Caco-2 (cell line): ENCODE measurements around the gene CNN3. TPM values are rescaled to one million over a fixed set of nuclear protein-coding genes. Genes with fewer than 3 reads are reported as not detected.

Experiments used
- BruUV-seq: library from RNA; stranded (reverse); fragments of 400-500 nt; replicated peaks from 2 replicates; lab custom pipeline; 2021; lab: Mats Ljungman, UMichigan
- CTCF ChIA-PET: fragments of 300-600 bp; sonication (Branson Sonifier 250); formaldehyde crosslinking; loops from one replicate; lab custom pipeline; 2022; ENCODE audit warnings: antibody characterized with exemption; lab: Charles Lee
- POLR2A ChIA-PET: fragments of 300-600 bp; sonication (Branson Sonifier 250); formaldehyde crosslinking; loops from one replicate; lab custom pipeline; 2022; ENCODE audit warnings: antibody characterized with exemption; lab: Charles Lee
- DNase-seq, 2 experiments: peaks; one replicate each; pipeline versions ENCODE4 v3.0.0 to v3.0.0-alpha.2; 2020 to 2022
- H3K27me3 ChIP-seq: replicated peaks from 2 replicates; pipeline ENCODE4 v1.6.0; 2011; ENCODE audit warnings: low read length; ENCODE audit not compliant: control insufficient read depth, insufficient read depth
- H3K36me3 ChIP-seq: 2 replicates; pipeline ENCODE4 v1.5.1; 2011; ENCODE audit warnings: low read length; ENCODE audit not compliant: control insufficient read depth, insufficient read depth
- H3K4me1 ChIP-seq: fragments of 250-450 bp; sonication (Bioruptor Pico); 2 replicates; pipeline ENCODE4 v1.5.1; 2020; ENCODE audit warnings: mild to moderate bottlenecking
- H3K4me3 ChIP-seq: 2 replicates; pipeline ENCODE4 v1.5.1; 2011; ENCODE audit warnings: low read depth, mild to moderate bottlenecking, control low read depth, low read length
- H3K9me3 ChIP-seq: fragments of 250-450 bp; sonication (Bioruptor Pico); 2 replicates; pipeline ENCODE4 v1.5.1; 2020; ENCODE audit warnings: mild to moderate bottlenecking, moderate library complexity
- H3K27ac Mint-ChIP-seq: one replicate; pipeline ENCODE4 v1.8.0; 2022; ENCODE audit warnings: mixed read lengths; ENCODE audit not compliant: unreplicated experiment
- H3K27me3 Mint-ChIP-seq: one replicate; pipeline ENCODE4 v1.8.0; 2022; ENCODE audit warnings: mixed read lengths; ENCODE audit not compliant: insufficient read depth, unreplicated experiment
- H3K36me3 Mint-ChIP-seq: one replicate; pipeline ENCODE4 v1.8.0; 2022; ENCODE audit warnings: mild to moderate bottlenecking, mixed read lengths; ENCODE audit not compliant: insufficient read depth, unreplicated experiment
- H3K4me1 Mint-ChIP-seq: one replicate; pipeline ENCODE4 v1.8.0; 2022; ENCODE audit warnings: low read depth, mixed read lengths; ENCODE audit not compliant: unreplicated experiment
- H3K4me3 Mint-ChIP-seq: one replicate; pipeline ENCODE4 v1.8.0; 2022; ENCODE audit warnings: mild to moderate bottlenecking, moderate library complexity, mixed read lengths; ENCODE audit not compliant: unreplicated experiment
- H3K9me3 Mint-ChIP-seq: one replicate; pipeline ENCODE4 v1.8.0; 2022; ENCODE audit warnings: mixed read lengths; ENCODE audit not compliant: unreplicated experiment
- intact Hi-C: fragments of 100-400 bp; cut with micrococcal nuclease; formaldehyde crosslinking; loops from one replicate; pipeline ENCODE4 v1.10.0; 2022; ENCODE audit not compliant: unreplicated experiment
- total RNA-seq: library from RNA; stranded (reverse); gene quantifications from 2 replicates; pipeline ENCODE4 v1.2.3, GENCODE V29; 2022
- TF ChIP-seq, protein P1 (sequence below), 2 experiments: fragments of 200-600 bp in 1 of 2; IDR thresholded peaks; 1 replicate in 1 of 2; 2 replicates in 1 of 2; pipeline versions ENCODE4 v1.5.1 to v1.8.0; 2011 to 2022; ENCODE audit warnings: antibody characterized with exemption in 1 of 2, control low read depth in 1 of 2, inconsistent platforms in 1 of 2, low read depth in 1 of 2, low read length in 1 of 2, mild to moderate bottlenecking in 1 of 2, moderate library complexity in 1 of 2; ENCODE audit not compliant: insufficient read depth in 1 of 2, severe bottlenecking in 1 of 2, unreplicated experiment in 1 of 2

CNN3 gene
- total RNA-seq, 1 experiment from 2014 or later, result 329 TPM

- intact Hi-C loops, result no loop called here
- peaks cover 17% of the 10 kb centered on the region for H3K4me1 Mint-ChIP-seq
- no peaks in the 10 kb centered on the region for H3K27me3 ChIP-seq
- TF ChIP-seq, protein P1, sequence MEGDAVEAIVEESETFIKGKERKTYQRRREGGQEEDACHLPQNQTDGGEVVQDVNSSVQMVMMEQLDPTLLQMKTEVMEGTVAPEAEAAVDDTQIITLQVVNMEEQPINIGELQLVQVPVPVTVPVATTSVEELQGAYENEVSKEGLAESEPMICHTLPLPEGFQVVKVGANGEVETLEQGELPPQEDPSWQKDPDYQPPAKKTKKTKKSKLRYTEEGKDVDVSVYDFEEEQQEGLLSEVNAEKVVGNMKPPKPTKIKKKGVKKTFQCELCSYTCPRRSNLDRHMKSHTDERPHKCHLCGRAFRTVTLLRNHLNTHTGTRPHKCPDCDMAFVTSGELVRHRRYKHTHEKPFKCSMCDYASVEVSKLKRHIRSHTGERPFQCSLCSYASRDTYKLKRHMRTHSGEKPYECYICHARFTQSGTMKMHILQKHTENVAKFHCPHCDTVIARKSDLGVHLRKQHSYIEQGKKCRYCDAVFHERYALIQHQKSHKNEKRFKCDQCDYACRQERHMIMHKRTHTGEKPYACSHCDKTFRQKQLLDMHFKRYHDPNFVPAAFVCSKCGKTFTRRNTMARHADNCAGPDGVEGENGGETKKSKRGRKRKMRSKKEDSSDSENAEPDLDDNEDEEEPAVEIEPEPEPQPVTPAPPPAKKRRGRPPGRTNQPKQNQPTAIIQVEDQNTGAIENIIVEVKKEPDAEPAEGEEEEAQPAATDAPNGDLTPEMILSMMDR (IDR thresholded peaks at IDR 0.05; ENCODE audit: insufficient read depth in 1 of 2, low read depth in 1 of 2, low read length in 1 of 2, severe bottlenecking in 1 of 2, unreplicated experiment in 1 of 2), result no peak
- no peak overlapping the region for H3K27ac Mint-ChIP-seq
- POLR2A ChIA-PET, result no interaction called here
- no peaks in the 10 kb centered on the region for H3K9me3 Mint-ChIP-seq
- H3K36me3 Mint-ChIP-seq, result peaks cover 34% of the 10 kb centered on the region
- no peaks in the 10 kb centered on the region for H3K36me3 ChIP-seq
- CTCF ChIA-PET, result no interaction called here
- DNase-seq, result no peak
- BruUV-seq, result no TSS peak
- peaks cover 31% of the 10 kb centered on the region for H3K4me1 ChIP-seq
- no peak overlapping the region for H3K4me3 ChIP-seq
- no peak overlapping the region for H3K4me3 Mint-ChIP-seq
- no peaks in the 10 kb centered on the region for H3K27me3 Mint-ChIP-seq
- no peaks in the 10 kb centered on the region for H3K9me3 ChIP-seq
Measured at GRCh38 chr1:94931254-94931841, 4.4 kb upstream of the CNN3 start.

DNA sequence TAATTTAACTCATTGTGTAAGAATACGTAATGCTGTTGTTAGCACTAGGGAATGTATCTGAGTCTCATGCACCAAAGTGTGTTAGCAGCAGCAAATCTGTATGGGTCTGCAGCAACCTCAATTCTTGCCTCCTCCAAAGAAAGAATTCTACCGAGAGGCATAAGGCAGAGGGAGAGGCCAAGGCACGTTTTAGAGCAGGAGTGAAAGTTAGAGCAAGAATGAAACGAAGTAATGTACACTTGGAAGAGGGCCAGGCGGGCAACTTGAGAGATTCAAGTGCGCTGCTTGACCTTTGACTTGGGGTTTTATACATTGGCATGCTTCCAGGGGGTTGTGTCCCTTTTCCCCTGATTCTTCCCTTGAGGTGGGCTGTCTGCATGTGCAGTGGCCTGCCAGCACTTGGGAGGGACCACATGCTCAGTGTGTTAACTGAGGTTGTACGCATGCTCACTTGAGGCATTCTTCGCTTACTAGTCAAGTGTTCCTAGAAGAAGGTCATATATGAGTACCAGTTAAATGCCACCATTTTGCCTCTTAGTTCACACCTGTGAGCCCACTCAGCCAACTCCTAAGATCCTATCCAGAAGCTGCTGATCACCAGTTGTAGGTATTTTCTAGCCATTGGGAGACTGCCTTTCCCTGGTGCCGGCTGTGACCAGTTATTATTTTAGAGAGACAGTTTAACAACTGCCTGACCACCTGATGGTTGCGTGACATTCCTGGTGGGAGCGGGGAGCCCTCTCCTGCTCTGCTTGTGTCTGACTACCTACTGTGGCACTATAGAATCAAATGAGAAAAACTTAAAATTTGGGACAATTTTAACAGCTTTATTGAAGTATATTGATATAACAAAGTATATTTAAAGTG is 2.7 kb upstream of the CNN3 start:
- BruUV-seq, result no TSS peak
- H3K27me3 Mint-ChIP-seq, result no peaks in the 10 kb centered on the region
- intact Hi-C loops, result loop anchor here (5.0 kb wide), 1 partner anchor 67 kb away; no protein-coding TSS in a partner anchor
- no peaks in the 10 kb centered on the region for H3K9me3 ChIP-seq
- H3K9me3 Mint-ChIP-seq, result no peaks in the 10 kb centered on the region
- peaks cover 44% of the 10 kb centered on the region for H3K36me3 Mint-ChIP-seq
- peaks cover 19% of the 10 kb centered on the region for H3K4me1 ChIP-seq
- H3K27ac Mint-ChIP-seq, result peak overlapping the region; percentile 75
- POLR2A ChIA-PET, result interaction anchor here (1.1 kb wide), 1 partner anchor 14 kb away, joined by 3 read pairs; no protein-coding TSS in a partner anchor
- peak overlapping the region; percentile 25 for H3K4me3 ChIP-seq
- TF ChIP-seq, protein P1 (IDR thresholded peaks at IDR 0.05; ENCODE audit: insufficient read depth in 1 of 2, low read depth in 1 of 2, low read length in 1 of 2, severe bottlenecking in 1 of 2, unreplicated experiment in 1 of 2), result no peak
- CTCF ChIA-PET, result no interaction called here
- H3K4me3 Mint-ChIP-seq, result peak overlapping the region; percentile 88
- H3K27me3 ChIP-seq, result no peaks in the 10 kb centered on the region
- H3K36me3 ChIP-seq, result no peaks in the 10 kb centered on the region
- peak in 1 of 2 experiments; percentile 3 for DNase-seq
- H3K4me1 Mint-ChIP-seq, result no peaks in the 10 kb centered on the region

DNA sequence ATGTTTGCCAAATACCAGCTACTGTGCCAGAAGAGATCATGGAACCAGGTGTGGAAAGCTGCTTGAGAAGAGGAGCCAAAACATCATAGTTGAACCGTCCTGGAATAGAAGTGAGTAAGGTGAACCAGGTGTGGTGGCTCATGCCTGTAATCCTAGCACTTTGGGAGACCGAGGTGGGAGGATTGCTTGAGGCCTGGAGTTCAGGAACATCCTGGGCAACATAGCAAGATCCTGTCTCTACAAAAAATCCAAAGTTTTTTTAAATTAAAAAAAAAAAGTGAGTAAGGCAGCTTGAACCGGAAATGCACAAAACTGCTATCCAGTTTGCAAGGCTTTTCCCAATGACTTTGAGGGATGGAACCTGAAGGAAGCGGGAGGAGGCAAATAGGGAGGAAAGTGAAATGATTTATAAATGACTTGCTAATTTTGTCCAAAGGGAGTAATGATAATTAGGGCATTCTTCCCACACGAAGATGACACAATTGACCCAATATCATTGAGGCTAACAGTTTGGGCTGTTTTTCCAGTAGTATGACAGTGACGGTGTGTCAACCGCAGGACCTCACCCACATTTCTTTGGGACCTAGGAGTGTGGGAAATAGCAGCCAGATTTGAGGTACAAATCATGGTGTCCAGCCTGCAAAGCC is 1.5 kb upstream of the CNN3 start:
- no TSS peak for BruUV-seq
- Mint-ChIP-seq H3K27ac (peak overlapping the region; percentile 75), H3K27me3 (no peaks in the 10 kb centered on the region), H3K36me3 (peaks cover 49% of the 10 kb centered on the region), H3K9me3 (no peaks in the 10 kb centered on the region), H3K4me3 (peak overlapping the region; percentile 88), H3K4me1 (no peaks in the 10 kb centered on the region)
- TF ChIP-seq, protein P1 (IDR thresholded peaks at IDR 0.05; ENCODE audit: insufficient read depth in 1 of 2, low read depth in 1 of 2, low read length in 1 of 2, severe bottlenecking in 1 of 2, unreplicated experiment in 1 of 2), result no peak
- no peaks in the 10 kb centered on the region for H3K36me3 ChIP-seq
- H3K4me1 ChIP-seq, result peaks cover 19% of the 10 kb centered on the region
- no peak for DNase-seq
- H3K9me3 ChIP-seq, result no peaks in the 10 kb centered on the region
- intact Hi-C loops, result loop anchor here (5.0 kb wide), 1 partner anchor 66 kb away; no protein-coding TSS in a partner anchor
- CTCF ChIA-PET, result interaction anchor here (2.3 kb wide), 1 partner anchor 113 kb away, joined by 15 read pairs; no protein-coding TSS in a partner anchor
- POLR2A ChIA-PET, result interaction anchor here (1.4 kb wide), 1 partner anchor 8 kb away, joined by 4 read pairs; no protein-coding TSS in a partner anchor
- no peaks in the 10 kb centered on the region for H3K27me3 ChIP-seq
- peak overlapping the region; percentile 56 for H3K4me3 ChIP-seq
